A549 (cell line): Measurements from ENCODE around the gene TNFAIP8L1.

Experiments used
- BHLHE40 ChIP-seq: IDR thresholded peaks from 2 replicates; pipeline ENCODE4 v1.6.1; 2012; ENCODE audit warnings: low read depth, low read length, inconsistent platforms
- RAD21 ChIP-seq, 2 experiments: fragments of >200 bp in 1 of 2; sonication (Bioruptor Twin) in 1 of 2; formaldehyde crosslinking in 1 of 2; IDR thresholded peaks in 1 of 2; conservative IDR thresholded peaks in 1 of 2; 2 replicates in 1 of 2; 3 replicates in 1 of 2; pipeline ENCODE4 v1.6.1; 2012 to 2018; ENCODE audit warnings: inconsistent platforms in 1 of 2
- TF ChIP-seq, protein P1 (sequence below): fragments of 250-450 bp; sonication (Bioruptor Pico); IDR thresholded peaks from 2 replicates; pipeline ENCODE4 v1.5.0; 2021; ENCODE audit warnings: mild to moderate bottlenecking, moderate library complexity, borderline replicate concordance
- TF ChIP-seq, protein P2 (sequence below): fragments of >200 bp; sonication (Bioruptor Twin); formaldehyde crosslinking; IDR thresholded peaks from 3 replicates; pipeline ENCODE4 v1.5.1; 2016

DNA sequence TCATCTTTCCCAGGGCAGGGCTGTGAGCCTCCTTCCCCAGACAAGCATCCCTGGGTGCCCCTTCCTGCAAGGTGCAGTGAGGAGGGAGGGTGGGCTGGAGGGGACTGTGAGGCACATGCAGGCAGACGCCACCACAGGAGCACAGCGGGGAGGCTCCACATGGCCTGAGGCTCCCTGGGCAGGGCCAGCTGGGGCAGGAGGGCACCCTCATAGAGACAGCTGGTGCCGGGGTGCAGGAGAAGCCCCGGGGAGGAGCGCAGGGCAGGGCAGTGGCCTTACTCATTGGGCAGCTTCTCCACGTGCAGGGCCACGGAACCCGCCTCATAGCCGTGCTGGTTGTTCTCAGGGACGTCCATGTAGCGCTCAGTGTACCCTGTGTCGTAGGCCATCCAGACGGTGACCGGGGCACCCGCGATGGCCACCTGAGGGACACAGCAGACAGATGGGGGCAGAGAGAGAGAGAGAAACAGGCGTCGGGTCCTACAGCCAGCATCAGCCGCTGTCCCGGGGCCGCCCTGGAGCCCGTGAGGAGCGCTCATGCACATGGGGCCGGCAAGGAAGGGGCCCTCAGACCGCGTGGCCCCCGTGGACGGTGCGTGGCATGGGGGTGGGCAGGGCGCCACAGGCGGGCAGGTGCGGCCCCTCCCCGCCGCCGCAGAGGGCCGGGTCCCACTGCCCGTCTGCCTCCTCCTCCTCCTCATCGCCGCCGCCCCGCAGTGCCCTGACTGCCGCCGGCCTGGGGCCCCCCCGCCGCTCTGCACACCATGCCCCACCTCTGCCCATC, 43.3 kb downstream of the TNFAIP8L1 start:
- TF ChIP-seq, protein P1, sequence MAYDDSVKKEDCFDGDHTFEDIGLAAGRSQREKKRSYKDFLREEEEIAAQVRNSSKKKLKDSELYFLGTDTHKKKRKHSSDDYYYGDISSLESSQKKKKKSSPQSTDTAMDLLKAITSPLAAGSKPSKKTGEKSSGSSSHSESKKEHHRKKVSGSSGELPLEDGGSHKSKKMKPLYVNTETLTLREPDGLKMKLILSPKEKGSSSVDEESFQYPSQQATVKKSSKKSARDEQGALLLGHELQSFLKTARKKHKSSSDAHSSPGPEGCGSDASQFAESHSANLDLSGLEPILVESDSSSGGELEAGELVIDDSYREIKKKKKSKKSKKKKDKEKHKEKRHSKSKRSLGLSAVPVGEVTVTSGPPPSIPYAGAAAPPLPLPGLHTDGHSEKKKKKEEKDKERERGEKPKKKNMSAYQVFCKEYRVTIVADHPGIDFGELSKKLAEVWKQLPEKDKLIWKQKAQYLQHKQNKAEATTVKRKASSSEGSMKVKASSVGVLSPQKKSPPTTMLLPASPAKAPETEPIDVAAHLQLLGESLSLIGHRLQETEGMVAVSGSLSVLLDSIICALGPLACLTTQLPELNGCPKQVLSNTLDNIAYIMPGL (CRISPR knock-in tag), result no peak
- TF ChIP-seq BHLHE40 (no peak), RAD21 (conservative IDR thresholded peaks at IDR 0.05 in 1 of 2, IDR thresholded peaks at IDR 0.05 in 1 of 2) (no peak)
- TF ChIP-seq, protein P2, sequence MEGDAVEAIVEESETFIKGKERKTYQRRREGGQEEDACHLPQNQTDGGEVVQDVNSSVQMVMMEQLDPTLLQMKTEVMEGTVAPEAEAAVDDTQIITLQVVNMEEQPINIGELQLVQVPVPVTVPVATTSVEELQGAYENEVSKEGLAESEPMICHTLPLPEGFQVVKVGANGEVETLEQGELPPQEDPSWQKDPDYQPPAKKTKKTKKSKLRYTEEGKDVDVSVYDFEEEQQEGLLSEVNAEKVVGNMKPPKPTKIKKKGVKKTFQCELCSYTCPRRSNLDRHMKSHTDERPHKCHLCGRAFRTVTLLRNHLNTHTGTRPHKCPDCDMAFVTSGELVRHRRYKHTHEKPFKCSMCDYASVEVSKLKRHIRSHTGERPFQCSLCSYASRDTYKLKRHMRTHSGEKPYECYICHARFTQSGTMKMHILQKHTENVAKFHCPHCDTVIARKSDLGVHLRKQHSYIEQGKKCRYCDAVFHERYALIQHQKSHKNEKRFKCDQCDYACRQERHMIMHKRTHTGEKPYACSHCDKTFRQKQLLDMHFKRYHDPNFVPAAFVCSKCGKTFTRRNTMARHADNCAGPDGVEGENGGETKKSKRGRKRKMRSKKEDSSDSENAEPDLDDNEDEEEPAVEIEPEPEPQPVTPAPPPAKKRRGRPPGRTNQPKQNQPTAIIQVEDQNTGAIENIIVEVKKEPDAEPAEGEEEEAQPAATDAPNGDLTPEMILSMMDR, result no peak
